Measurements from ENCODE around the gene GPR42.

DNA sequence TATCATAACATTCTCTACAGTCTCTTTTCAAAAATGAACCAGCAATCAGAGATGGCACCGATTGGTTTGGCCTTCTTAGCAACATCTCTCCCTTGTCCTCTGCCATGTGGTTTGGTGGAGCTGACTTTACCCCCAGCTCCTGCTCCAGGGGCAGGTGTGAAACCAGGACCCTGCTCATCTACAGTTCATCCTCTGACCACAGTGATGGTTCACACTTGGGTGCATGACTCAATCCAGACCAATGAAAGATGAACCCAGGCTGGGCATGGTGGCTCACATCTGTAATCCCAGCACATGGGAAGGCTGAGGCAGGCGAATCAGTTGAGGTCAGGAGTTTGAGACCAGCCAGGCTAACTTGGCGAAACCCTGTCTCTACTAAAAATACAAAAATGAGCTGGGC lies 43.6 kb downstream of the GPR42 start:
- TF ChIP-seq POLR2A (IDR thresholded peaks at IDR 0.05), result no peak
- TF ChIP-seq, protein P1, sequence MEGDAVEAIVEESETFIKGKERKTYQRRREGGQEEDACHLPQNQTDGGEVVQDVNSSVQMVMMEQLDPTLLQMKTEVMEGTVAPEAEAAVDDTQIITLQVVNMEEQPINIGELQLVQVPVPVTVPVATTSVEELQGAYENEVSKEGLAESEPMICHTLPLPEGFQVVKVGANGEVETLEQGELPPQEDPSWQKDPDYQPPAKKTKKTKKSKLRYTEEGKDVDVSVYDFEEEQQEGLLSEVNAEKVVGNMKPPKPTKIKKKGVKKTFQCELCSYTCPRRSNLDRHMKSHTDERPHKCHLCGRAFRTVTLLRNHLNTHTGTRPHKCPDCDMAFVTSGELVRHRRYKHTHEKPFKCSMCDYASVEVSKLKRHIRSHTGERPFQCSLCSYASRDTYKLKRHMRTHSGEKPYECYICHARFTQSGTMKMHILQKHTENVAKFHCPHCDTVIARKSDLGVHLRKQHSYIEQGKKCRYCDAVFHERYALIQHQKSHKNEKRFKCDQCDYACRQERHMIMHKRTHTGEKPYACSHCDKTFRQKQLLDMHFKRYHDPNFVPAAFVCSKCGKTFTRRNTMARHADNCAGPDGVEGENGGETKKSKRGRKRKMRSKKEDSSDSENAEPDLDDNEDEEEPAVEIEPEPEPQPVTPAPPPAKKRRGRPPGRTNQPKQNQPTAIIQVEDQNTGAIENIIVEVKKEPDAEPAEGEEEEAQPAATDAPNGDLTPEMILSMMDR (IDR thresholded peaks at IDR 0.05), result no peak
